ENCODE data around the gene LRRN4CL. TPM values are rescaled to one million over a fixed set of nuclear protein-coding genes. Genes with fewer than 3 reads are reported as not detected.
"Not testable (repeated sequence)": the region's sequence is repeated elsewhere in the genome, so short reads cannot be mapped to it uniquely, and the experiment has no call there.

Gene LRRN4CL
- polyA plus RNA-seq, 1 experiment, result 2.9 TPM

GRCh38 chr11:62678433-62678769 lies 10.9 kb downstream of the LRRN4CL start:
- peak overlapping the region; percentile 74 for H3K4me3 ChIP-seq (ENCODE audit: low read depth, low read length)
- no peak for DNase-seq (ENCODE audit: low read depth)
- H3K27me3 ChIP-seq (ENCODE audit: control insufficient read depth, insufficient read depth, low read length), result no peaks in the 10 kb centered on the region
- ChIA-PET POLR2A (no interaction called here), CTCF (interaction anchor here (0.7 to 1.0 kb wide), 2 partner anchors 16 to 29 kb away, joined by 3 to 4 read pairs; partner anchors contain the start of genes BSCL2 and GNG3)
- TF ChIP-seq CTCF (IDR thresholded peaks at IDR 0.05; ENCODE audit: insufficient read depth, low read depth, low read length), result no peak
- H3K36me3 ChIP-seq (ENCODE audit: control insufficient read depth, insufficient read depth, low read length), result peaks cover 13% of the 10 kb centered on the region

GRCh38 chr11:62677714-62678113 lies 11.6 kb downstream of the LRRN4CL start:
- Histone ChIP-seq H3K27me3 (ENCODE audit: control insufficient read depth, insufficient read depth, low read length) (no peaks in the 10 kb centered on the region), H3K4me3 (ENCODE audit: low read depth, low read length) (peak overlapping the region; percentile 74; the same call in 1 of the 2 replicates), H3K36me3 (ENCODE audit: control insufficient read depth, insufficient read depth, low read length) (peaks cover 13% of the 10 kb centered on the region)
- no peak for DNase-seq (ENCODE audit: low read depth)
- CTCF ChIA-PET, result interaction anchor here (1.7 kb wide), 1 partner anchor 11 kb away, joined by 5 read pairs; the partner anchor contains the start of gene LRRN4CL
- no peak for TF ChIP-seq CTCF (IDR thresholded peaks at IDR 0.05; ENCODE audit: insufficient read depth, low read depth, low read length)
- POLR2A ChIA-PET, result no interaction called here

- Histone ChIP-seq H3K4me3 (ENCODE audit: low read depth, low read length) (no peak overlapping the region), H3K27me3 (ENCODE audit: control insufficient read depth, insufficient read depth, low read length) (no peaks in the 10 kb centered on the region), H3K36me3 (ENCODE audit: control insufficient read depth, insufficient read depth, low read length) (peaks cover 13% of the 10 kb centered on the region)
- no peak for TF ChIP-seq CTCF (IDR thresholded peaks at IDR 0.05; ENCODE audit: insufficient read depth, low read depth, low read length)
- CTCF ChIA-PET, result interaction anchor here (1.4 to 1.7 kb wide), 2 partner anchors 12 to 18 kb away, joined by 5 to 6 read pairs; partner anchors contain the start of gene LRRN4CL
- no peak for DNase-seq (ENCODE audit: low read depth)
- POLR2A ChIA-PET, result no interaction called here
These were observed 12.2 kb downstream of the LRRN4CL start for GRCh38 chr11:62677156-62677555.

GRCh38 chr11:62676698-62677097 lies 12.6 kb downstream of the LRRN4CL start:
- ChIA-PET POLR2A (no interaction called here), CTCF (interaction anchor here (1.4 to 1.7 kb wide), 2 partner anchors 12 to 18 kb away, joined by 5 to 6 read pairs; partner anchors contain the start of gene LRRN4CL)
- H3K36me3 ChIP-seq (ENCODE audit: control insufficient read depth, insufficient read depth, low read length), result peaks cover 13% of the 10 kb centered on the region
- no peak for DNase-seq (ENCODE audit: low read depth)
- H3K4me3 ChIP-seq (ENCODE audit: low read depth, low read length), result no peak overlapping the region
- no peak for TF ChIP-seq CTCF (IDR thresholded peaks at IDR 0.05; ENCODE audit: insufficient read depth, low read depth, low read length)
- H3K27me3 ChIP-seq (ENCODE audit: control insufficient read depth, insufficient read depth, low read length), result no peaks in the 10 kb centered on the region

- H3K36me3 ChIP-seq (ENCODE audit: control insufficient read depth, insufficient read depth, low read length), result peaks cover 13% of the 10 kb centered on the region
- not testable (repeated sequence) for DNase-seq (ENCODE audit: low read depth); H3K27me3 ChIP-seq (ENCODE audit: control insufficient read depth, insufficient read depth, low read length); H3K4me3 ChIP-seq (ENCODE audit: low read depth, low read length)
- ChIA-PET CTCF (interaction anchor here (0.7 to 1.2 kb wide), 2 partner anchors 15 to 197 kb away, joined by 3 to 4 read pairs; no protein-coding TSS in a partner anchor), POLR2A (interaction anchor here (1.3 kb wide), 1 partner anchor 10 kb away, joined by 18 read pairs; the partner anchor contains the start of genes C11orf98 and CSKMT)
These were observed 13.9 kb downstream of the LRRN4CL start for GRCh38 chr11:62675415-62675814.

- H3K36me3 ChIP-seq (ENCODE audit: control insufficient read depth, insufficient read depth, low read length), result peaks cover 17% of the 10 kb centered on the region
- TF ChIP-seq CTCF (IDR thresholded peaks at IDR 0.05; ENCODE audit: insufficient read depth, low read depth, low read length), result no peak
- POLR2A ChIA-PET, result interaction anchor here (0.6 kb wide), 1 partner anchor 34 kb away, joined by 3 read pairs; the partner anchor contains the start of genes BSCL2 and GNG3
- CTCF ChIA-PET, result interaction anchor here (0.8 to 3.4 kb wide), 3 partner anchors 8 to 29 kb away, joined by 3 to 15 read pairs (median 3); no protein-coding TSS in a partner anchor
- H3K4me3 ChIP-seq (ENCODE audit: low read depth, low read length), result no peak overlapping the region
- DNase-seq (ENCODE audit: low read depth), result no peak
- no peaks in the 10 kb centered on the region for H3K27me3 ChIP-seq (ENCODE audit: control insufficient read depth, insufficient read depth, low read length)
These were observed 16.2 kb downstream of the LRRN4CL start for GRCh38 chr11:62673196-62673525.

Data from BJ (cell line).